Hindlimb muscle (tissue), 1 donor: ENCODE data around the gene SLC35A5. TPM values are rescaled to one million over a fixed set of nuclear protein-coding genes. Genes with fewer than 3 reads are reported as not detected.

Experiments
- DNase-seq: peaks from one replicate; pipeline ENCODE4 v3.0.0-alpha.2; 2013
- polyA plus RNA-seq: library from polyadenylated mRNA; unstranded; fragments of 120-200 nt; gene quantifications from one replicate; pipeline ENCODE4 v1.2.1, GENCODE V29; 2013; ENCODE audit not compliant: insufficient read length

Gene SLC35A5
- polyA plus RNA-seq, 1 donor, result 24.4 TPM

GRCh38 chr3:112627919-112628466 is 66.1 kb downstream of the SLC35A5 start:
- no peak for DNase-seq

- peak; percentile 76 for DNase-seq
Observed at GRCh38 chr3:112629425-112629824, 67.6 kb downstream of the SLC35A5 start.

GRCh38 chr3:112631257-112631656 is 69.4 kb downstream of the SLC35A5 start:
- no peak for DNase-seq

GRCh38 chr3:112632596-112632995 is 70.8 kb downstream of the SLC35A5 start:
- DNase-seq, result no peak

GRCh38 chr3:112633191-112633590 is 71.3 kb downstream of the SLC35A5 start:
- no peak for DNase-seq

GRCh38 chr3:112633757-112634156 is 71.9 kb downstream of the SLC35A5 start:
- no peak for DNase-seq

GRCh38 chr3:112634786-112635541 is 73.1 kb downstream of the SLC35A5 start:
- no peak for DNase-seq

Other genes starting within 250 kb of the SLC35A5 start
- 10.7 TPM for gene CD200, start 228.9 kb upstream of the SLC35A5 start, polyA plus RNA-seq
- 0.36 TPM for gene BTLA, start 62.6 kb upstream of the SLC35A5 start, polyA plus RNA-seq
- 30.9 TPM for gene ATG3, start 83 bp upstream of the SLC35A5 start, polyA plus RNA-seq
- 59.4 TPM for gene CCDC80, start 79.1 kb downstream of the SLC35A5 start, polyA plus RNA-seq